Spinal cord (tissue), 10 donors: Measurements from ENCODE around the gene KRT76. TPM values are rescaled to one million over a fixed set of nuclear protein-coding genes. Genes with fewer than 3 reads are reported as not detected.

Source experiments
- DNase-seq, 6 donors: peaks; one replicate each; pipeline versions ENCODE4 v3.0.0 to v3.0.0-alpha.2; 2013 to 2015; ENCODE audit warnings: low spot score in 6 of 6, low read depth in 4 of 6
- H3K27ac ChIP-seq: one replicate; pipeline ENCODE4 v1.5.1; 2013; ENCODE audit warnings: low read depth, low read length, control low read depth
- H3K27me3 ChIP-seq: one replicate; pipeline ENCODE4 v1.6.1; 2013; ENCODE audit warnings: low read length; ENCODE audit not compliant: control insufficient read depth, insufficient read depth
- H3K36me3 ChIP-seq: one replicate; pipeline ENCODE4 v1.6.1; 2013; ENCODE audit warnings: low read length; ENCODE audit not compliant: control insufficient read depth, insufficient read depth
- H3K4me1 ChIP-seq: one replicate; pipeline ENCODE4 v1.6.1; 2013; ENCODE audit warnings: low read length; ENCODE audit not compliant: control insufficient read depth, insufficient read depth
- H3K4me3 ChIP-seq: one replicate; pipeline ENCODE4 v1.5.1; 2013; ENCODE audit warnings: low read depth, low read length, control low read depth
- H3K9me3 ChIP-seq: one replicate; pipeline ENCODE4 v1.6.1; 2013; ENCODE audit warnings: low read length; ENCODE audit not compliant: control insufficient read depth, insufficient read depth
- WGBS: methylation state at CpG from one replicate; pipeline ENCODE4 v1.1.5; 2013; ENCODE audit warnings: missing lambda C conversion rate; ENCODE audit not compliant: insufficient coverage; 5-methylcytosine and 5-hydroxymethylcytosine counted together
- polyA plus RNA-seq, 2 donors: library from polyadenylated mRNA; unstranded; fragments of 120-200 nt; gene quantifications; one replicate each; pipeline ENCODE4 v1.2.1, GENCODE V29; 2013; ENCODE audit not compliant: insufficient read length in 2 of 2
- total RNA-seq, 2 donors: library from RNA; depleted of rRNA in 1 of 2; stranded (reverse); fragments of 120-200 nt in 1 of 2; fragments of >200 nt in 1 of 2; gene quantifications; one replicate each; pipeline versions ENCODE4 v1.2.3 to v1.2.4, GENCODE V29; 2013 to 2014
- donor health status: healthy.

Gene KRT76
- total and polyA plus RNA-seq, 4 donors: not detected

- H3K4me3 ChIP-seq: no peak within 1 kb of the TSS
- no peaks in the 10 kb centered on the region for H3K4me1 ChIP-seq
- no peaks in the 10 kb centered on the region for H3K36me3 ChIP-seq
- H3K27ac ChIP-seq: no peak within 1 kb of the TSS
- WGBS: 89% methylated on average over 14 of the region's 15 CpGs
- H3K27me3 ChIP-seq: no peaks in the 10 kb centered on the region
- no peaks in the 10 kb centered on the region for H3K9me3 ChIP-seq
- DNase-seq: no peak
Measured at GRCh38 chr12:52813885-52814709, 37.0 kb upstream of the KRT76 start, which contains the start of gene KRT4. Gene KRT4 (minus strand): TSS chr12:52814116. CDS start chr12:52814058, 58 bp downstream.

DNA sequence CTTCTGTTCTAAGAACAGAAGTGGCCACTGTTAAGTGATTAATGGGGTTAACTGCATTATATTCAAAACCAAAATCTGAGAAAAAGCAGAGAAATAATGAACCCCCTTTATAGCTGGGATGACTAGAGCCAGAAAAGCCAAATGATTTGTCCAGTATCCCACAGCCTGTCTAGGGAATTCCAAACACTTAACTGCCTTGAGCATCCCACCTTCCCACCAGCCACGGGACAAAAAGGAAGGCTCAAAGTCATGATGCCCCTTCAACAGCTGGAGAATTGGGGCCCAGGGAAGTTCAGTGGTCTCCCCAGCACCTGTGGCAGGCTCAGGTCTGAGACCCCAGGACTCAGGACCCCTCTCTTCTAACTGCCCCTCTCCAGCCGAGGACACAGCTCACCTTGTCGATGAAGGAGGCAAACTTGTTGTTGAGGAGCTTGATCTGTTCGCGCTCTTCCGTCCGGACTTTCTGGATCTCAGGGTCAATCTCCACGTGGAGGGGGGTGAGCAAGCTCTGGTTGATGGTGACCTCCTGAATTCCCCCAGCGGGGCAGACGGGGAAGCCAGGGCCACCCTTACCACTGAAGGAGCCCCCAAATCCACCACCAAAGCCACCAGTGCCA lies 36.2 kb upstream of the KRT76 start:
- WGBS: 92% methylated on average over 5 of the region's 10 CpGs
- Histone ChIP-seq H3K4me3 (no peak overlapping the region), H3K36me3 (no peaks in the 10 kb centered on the region), H3K9me3 (no peaks in the 10 kb centered on the region), H3K27me3 (no peaks in the 10 kb centered on the region), H3K27ac (no peak overlapping the region), H3K4me1 (no peaks in the 10 kb centered on the region)
- DNase-seq: no peak

- no peak for DNase-seq
- no peaks in the 10 kb centered on the region for H3K4me1 ChIP-seq
- H3K36me3 ChIP-seq: no peaks in the 10 kb centered on the region
- 58% methylated on average over 3 of the region's 3 CpGs for WGBS
- H3K27ac ChIP-seq: no peak overlapping the region
- no peak overlapping the region for H3K4me3 ChIP-seq
- no peaks in the 10 kb centered on the region for H3K27me3 ChIP-seq
- no peaks in the 10 kb centered on the region for H3K9me3 ChIP-seq
Measured at GRCh38 chr12:52812749-52813148, 35.6 kb upstream of the KRT76 start.

GRCh38 chr12:52812073-52812400 lies 34.9 kb upstream of the KRT76 start:
- Histone ChIP-seq H3K4me3 (no peak overlapping the region), H3K9me3 (no peaks in the 10 kb centered on the region), H3K27me3 (no peaks in the 10 kb centered on the region), H3K36me3 (no peaks in the 10 kb centered on the region), H3K27ac (no peak overlapping the region), H3K4me1 (no peaks in the 10 kb centered on the region)
- WGBS: 77% methylated on average over 4 of the region's 4 CpGs
- no peak for DNase-seq

DNA sequence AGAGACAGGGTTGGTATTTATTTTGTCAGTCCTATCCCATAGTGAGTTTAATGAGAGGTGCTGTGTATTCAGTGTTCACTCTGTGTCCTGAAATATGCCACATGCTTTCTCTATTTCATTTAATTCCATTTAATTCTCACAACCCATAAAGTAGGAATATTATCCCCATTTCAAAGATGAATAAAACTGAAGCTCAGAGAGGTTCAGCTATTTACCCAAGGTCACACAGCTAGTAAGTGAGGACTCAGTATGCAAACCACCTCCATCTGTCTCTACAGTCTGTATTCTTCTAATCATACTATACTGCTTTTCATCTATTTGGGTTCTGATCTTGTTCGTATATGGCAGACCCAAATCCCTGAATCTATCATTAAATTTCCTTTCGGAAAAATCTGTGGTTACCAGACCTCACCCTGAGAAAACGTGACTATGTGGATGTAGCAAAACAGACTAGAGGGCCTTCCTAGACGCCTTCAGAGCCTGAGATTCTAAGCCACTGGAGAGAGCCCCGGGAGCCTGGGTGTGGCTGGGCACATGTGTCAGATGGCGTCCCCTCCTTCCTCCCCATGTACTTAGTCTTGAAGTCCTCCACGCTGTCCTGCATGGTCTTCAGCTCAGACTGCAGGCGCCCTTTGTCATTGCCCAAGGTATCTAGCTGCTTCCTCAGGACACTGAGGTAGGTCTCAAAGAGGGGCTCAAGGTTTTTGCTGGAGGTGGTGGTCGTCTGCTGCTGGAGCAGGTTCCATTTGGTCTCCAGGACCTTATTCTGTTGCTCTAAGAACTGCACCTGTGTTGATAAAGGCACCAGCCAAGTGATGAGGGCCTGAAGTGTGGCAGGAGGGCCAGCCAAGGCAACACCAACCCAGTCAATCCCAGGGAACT lies 34.3 kb upstream of the KRT76 start:
- DNase-seq: no peak
- no peak overlapping the region for H3K27ac ChIP-seq
- no peaks in the 10 kb centered on the region for H3K36me3 ChIP-seq
- WGBS: 79% methylated on average over 7 of the region's 9 CpGs
- no peaks in the 10 kb centered on the region for H3K4me1 ChIP-seq
- H3K27me3 ChIP-seq: no peaks in the 10 kb centered on the region
- no peaks in the 10 kb centered on the region for H3K9me3 ChIP-seq
- no peak overlapping the region for H3K4me3 ChIP-seq

GRCh38 chr12:52810554-52810953 lies 33.4 kb upstream of the KRT76 start:
- no peak overlapping the region for H3K4me3 ChIP-seq
- H3K27ac ChIP-seq: no peak overlapping the region
- no peaks in the 10 kb centered on the region for H3K27me3 ChIP-seq
- H3K4me1 ChIP-seq: peaks cover under 1% of the 10 kb centered on the region
- no CpG with 5 or more reads among the region's 5 CpGs for WGBS
- no peaks in the 10 kb centered on the region for H3K9me3 ChIP-seq
- no peaks in the 10 kb centered on the region for H3K36me3 ChIP-seq
- no peak for DNase-seq

- no peaks in the 10 kb centered on the region for H3K36me3 ChIP-seq
- H3K9me3 ChIP-seq: no peaks in the 10 kb centered on the region
- no peaks in the 10 kb centered on the region for H3K27me3 ChIP-seq
- H3K4me1 ChIP-seq: peaks cover 5% of the 10 kb centered on the region
- H3K27ac ChIP-seq: no peak overlapping the region
- no peak overlapping the region for H3K4me3 ChIP-seq
- 79% methylated on average over 2 of the region's 7 CpGs for WGBS
- DNase-seq: no peak
Measured at GRCh38 chr12:52809166-52809565, 32.0 kb upstream of the KRT76 start.

DNA sequence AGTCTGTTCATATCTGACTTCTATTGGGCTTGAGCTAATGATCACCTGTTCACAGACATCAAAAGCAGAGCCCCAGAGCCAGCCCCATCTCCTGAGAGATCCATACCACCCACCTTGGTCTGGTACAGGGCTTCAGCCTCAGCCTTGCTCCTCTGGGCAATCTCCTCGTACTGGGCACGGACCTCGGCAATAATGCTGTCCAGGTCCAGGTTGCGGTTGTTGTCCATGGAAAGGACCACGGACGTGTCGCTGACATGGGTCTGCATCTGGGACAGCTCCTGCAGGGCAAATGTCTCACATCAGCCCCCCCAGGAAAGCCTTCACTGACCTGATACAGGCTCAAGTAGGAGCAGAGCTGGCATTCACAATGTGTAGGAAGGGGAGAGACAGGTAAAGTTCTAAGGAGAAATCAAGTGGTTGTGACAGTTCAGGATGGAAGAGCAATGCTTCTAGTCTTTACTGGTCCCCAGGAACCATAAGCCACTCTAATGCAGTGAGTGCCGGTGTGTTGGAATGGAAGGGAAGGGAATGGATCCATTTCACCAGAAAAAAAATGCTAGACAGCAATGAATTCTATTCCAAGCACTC lies 31.5 kb upstream of the KRT76 start:
- DNase-seq: no peak
- H3K36me3 ChIP-seq: no peaks in the 10 kb centered on the region
- H3K27me3 ChIP-seq: no peaks in the 10 kb centered on the region
- 93% methylated on average over 7 of the region's 8 CpGs for WGBS
- peaks cover 8% of the 10 kb centered on the region for H3K4me1 ChIP-seq
- no peak overlapping the region for H3K27ac ChIP-seq
- no peaks in the 10 kb centered on the region for H3K9me3 ChIP-seq
- H3K4me3 ChIP-seq: no peak overlapping the region
